ENCODE results near the gene ZFYVE28.
A peak's percentile ranks its signal among the peaks of the same experiment; 100 is the strongest.
"Not testable (repeated sequence)": the region's sequence is repeated elsewhere in the genome, so short reads cannot be mapped to it uniquely, and the experiment has no call there.

ZFYVE28 gene

GRCh38 chr4:2417765-2418649 lies at the start of gene ZFYVE28:
Gene ZFYVE28, minus strand, starts transcription at chr4:2418645. Its CDS starts 322 bp downstream, at chr4:2418323.
- no peak for DNase-seq

GRCh38 chr4:2465544-2465943 lies 47.1 kb upstream of the ZFYVE28 start:
- DNase-seq = not testable (repeated sequence)

- no peak for DNase-seq
Observed at GRCh38 chr4:2465032-2465431, 46.6 kb upstream of the ZFYVE28 start.

- DNase-seq = no peak
Observed at GRCh38 chr4:2462992-2463762, 44.7 kb upstream of the ZFYVE28 start.

- DNase-seq = peak; percentile 48
Observed at GRCh38 chr4:2462218-2462991, 44.0 kb upstream of the ZFYVE28 start.

- no peak for DNase-seq
Observed at GRCh38 chr4:2461246-2461960, 43.0 kb upstream of the ZFYVE28 start.

GRCh38 chr4:2459589-2460349 lies 41.3 kb upstream of the ZFYVE28 start:
- DNase-seq = no peak

- no peak for DNase-seq
Observed at GRCh38 chr4:2458546-2459491, 40.4 kb upstream of the ZFYVE28 start.

GRCh38 chr4:2457481-2458295 lies 39.2 kb upstream of the ZFYVE28 start:
- no peak for DNase-seq

GRCh38 chr4:2451821-2452785 lies 33.7 kb upstream of the ZFYVE28 start:
- DNase-seq = no peak

GRCh38 chr4:2451036-2451520 lies 32.6 kb upstream of the ZFYVE28 start:
- DNase-seq = no peak

GRCh38 chr4:2450394-2451035 lies 32.1 kb upstream of the ZFYVE28 start:
- DNase-seq = no peak

- DNase-seq = no peak
Observed at GRCh38 chr4:2449511-2450392, 31.3 kb upstream of the ZFYVE28 start.

- DNase-seq = no peak
Observed at GRCh38 chr4:2449051-2449450, 30.6 kb upstream of the ZFYVE28 start.

- no peak for DNase-seq
Observed at GRCh38 chr4:2448589-2448988, 30.1 kb upstream of the ZFYVE28 start.

Measured in stimulated activated CD4-positive, alpha-beta T cell treated with anti-CD3 and anti-CD28 coated beads, Interleukin-1b, Interleukin-23, amount 100 ng/mL, for 48 hours (primary cell).